SH-SY5Y (cell line): Measurements from ENCODE around the gene BRSK2.

ENCODE experiments used
- GATA2 ChIP-seq: IDR thresholded peaks from 2 replicates; pipeline ENCODE4 v1.6.1; 2011; ENCODE audit warnings: mild to moderate bottlenecking, low read depth, low read length
- GATA3 ChIP-seq: IDR thresholded peaks from 2 replicates; pipeline ENCODE4 v1.6.1; 2011; ENCODE audit warnings: low read depth, mild to moderate bottlenecking, low read length, moderate library complexity

The BRSK2 gene

DNA sequence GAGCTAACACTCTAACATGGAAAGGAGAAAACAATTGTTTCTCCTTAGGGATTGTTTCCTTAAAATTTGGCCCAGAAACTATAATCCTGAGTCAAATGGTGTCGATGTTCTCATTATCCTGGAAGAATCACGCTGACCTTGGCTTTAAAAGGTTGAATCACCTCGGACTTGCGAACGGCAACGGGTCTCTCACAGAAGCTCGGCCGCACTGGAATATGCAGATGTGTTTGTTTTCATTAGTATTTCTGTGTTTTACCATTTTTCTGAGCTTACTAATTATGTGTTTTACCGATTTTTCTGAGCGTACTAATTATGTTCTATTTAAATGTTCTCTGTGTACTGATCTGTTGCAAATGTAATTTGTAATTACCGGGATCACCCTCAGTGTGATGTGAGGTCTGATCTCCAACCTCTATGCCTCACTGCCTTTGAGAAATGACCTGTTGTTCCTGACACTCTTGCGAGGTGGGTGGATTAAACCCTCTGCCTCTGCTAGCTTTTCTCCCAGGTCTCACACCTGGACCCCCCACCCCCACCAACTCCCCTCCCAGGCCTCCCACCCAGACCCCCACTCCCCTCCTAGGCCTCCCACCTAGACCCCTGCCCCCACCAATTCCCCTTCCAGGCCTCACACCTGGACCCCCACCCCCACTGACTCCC lies 38.3 kb upstream of the BRSK2 start:
- TF ChIP-seq GATA2 (no peak), GATA3 (no peak)

DNA sequence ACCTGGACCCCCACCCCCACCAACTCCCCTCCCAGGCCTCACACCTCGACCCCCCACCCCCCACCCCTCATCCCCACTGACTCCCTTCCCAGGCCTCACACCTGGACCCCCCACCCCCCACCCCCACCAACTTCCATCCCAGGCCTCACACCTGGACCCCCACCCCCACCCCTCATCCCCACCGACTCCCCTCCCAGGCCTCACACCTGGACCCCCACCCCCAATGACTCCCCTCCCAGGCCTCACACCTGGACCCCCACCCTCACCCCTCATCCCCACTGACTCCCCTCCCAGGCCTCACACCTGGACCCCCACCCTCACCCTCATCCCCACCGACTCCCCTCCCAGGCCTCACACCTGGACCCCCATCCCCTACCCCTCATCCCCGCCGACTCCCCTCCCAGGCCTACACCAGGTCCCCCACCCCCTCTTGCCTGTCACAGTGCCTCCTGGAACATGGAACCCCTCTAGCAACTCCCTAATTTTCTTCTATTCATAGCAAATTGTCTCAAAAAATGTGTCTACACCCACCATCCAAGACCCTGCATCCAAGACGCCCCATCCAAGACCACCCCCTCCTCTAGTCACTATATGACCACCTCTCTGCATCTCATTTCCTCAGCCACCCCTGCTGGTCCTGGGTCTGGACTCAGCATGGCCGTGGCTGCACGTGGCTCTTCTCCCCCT lies 36.9 kb upstream of the BRSK2 start:
- TF ChIP-seq GATA2 (no peak), GATA3 (no peak)

- TF ChIP-seq GATA2 (no peak), GATA3 (no peak)
Observed at GRCh38 chr11:1353383-1354124, 36.2 kb upstream of the BRSK2 start.

- no peak for TF ChIP-seq GATA2
- no peak for TF ChIP-seq GATA3
Observed at GRCh38 chr11:1354125-1354938, 35.4 kb upstream of the BRSK2 start.

DNA sequence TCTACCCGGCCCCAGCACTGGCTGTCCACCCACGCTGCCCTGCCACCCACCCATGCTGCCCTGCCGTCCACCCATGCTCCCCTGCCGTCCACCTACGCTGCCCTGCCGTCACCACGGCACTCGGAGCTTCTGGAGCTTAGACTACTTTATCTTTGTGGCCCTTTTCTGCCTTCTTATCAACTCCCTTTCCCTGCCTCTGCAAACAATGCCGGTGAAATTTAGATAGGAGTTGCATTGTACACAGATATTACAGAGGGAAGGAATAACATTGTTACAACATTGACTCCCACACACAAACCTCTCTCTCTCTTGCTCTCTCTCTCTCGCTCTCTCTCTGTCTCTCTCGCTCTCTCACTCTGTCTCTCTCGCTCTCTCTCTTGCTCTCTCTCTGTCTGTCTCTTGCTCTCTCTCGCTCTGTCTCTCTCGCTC lies 33.7 kb upstream of the BRSK2 start:
- TF ChIP-seq GATA3 (no peak), GATA2 (no peak)

DNA sequence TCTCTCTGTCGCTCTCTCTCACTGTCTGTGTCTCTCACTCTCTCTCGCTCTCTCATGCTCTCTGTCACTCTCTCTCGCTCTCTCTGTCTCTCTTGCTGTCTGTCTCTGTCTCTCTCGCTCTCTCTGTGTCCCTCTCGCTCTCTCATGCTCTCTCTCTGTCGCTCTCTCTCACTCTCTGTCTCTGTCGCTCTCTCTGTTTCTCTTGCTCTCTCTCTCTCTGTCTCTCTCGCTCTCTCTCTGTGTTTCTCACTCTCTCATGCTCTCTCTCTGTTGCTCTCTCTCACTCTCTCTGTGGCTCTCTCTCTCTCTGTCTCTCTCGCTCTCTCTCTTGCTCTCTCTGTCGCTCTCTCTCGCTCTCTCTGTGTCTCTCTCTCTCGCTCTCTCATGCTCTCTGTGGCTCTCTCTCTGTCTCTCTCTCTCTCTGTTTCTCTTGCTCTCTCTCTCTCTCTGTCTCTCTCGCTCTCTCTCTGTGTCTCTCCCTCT lies 33.2 kb upstream of the BRSK2 start:
- TF ChIP-seq GATA3 (no peak), GATA2 (no peak)

- no peak for TF ChIP-seq GATA2
- TF ChIP-seq GATA3, result no peak
Observed at GRCh38 chr11:1358286-1358685, 31.4 kb upstream of the BRSK2 start.

DNA sequence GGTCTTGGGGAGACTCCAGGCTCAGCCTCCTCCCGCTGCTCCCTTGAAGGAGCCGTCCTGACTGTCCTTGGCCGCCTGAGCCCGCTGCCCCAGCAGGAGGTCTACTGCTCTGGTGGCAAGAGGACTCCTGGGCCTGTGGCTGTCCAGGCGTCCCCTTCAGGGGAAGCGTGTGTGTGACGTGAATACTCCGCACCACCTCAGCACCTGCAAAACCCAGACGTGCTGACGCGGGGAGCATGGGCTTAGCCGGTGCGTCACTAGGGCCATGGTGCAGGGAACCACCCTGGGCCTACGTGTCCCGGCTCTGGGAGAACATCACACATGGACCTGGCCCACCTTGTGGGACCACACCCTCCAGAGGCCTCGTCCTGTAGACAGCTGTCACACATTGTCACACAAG lies 30.2 kb upstream of the BRSK2 start:
- no peak for TF ChIP-seq GATA2
- no peak for TF ChIP-seq GATA3

- no peak for TF ChIP-seq GATA3
- no peak for TF ChIP-seq GATA2
Observed at GRCh38 chr11:1360181-1360834, 29.4 kb upstream of the BRSK2 start.

DNA sequence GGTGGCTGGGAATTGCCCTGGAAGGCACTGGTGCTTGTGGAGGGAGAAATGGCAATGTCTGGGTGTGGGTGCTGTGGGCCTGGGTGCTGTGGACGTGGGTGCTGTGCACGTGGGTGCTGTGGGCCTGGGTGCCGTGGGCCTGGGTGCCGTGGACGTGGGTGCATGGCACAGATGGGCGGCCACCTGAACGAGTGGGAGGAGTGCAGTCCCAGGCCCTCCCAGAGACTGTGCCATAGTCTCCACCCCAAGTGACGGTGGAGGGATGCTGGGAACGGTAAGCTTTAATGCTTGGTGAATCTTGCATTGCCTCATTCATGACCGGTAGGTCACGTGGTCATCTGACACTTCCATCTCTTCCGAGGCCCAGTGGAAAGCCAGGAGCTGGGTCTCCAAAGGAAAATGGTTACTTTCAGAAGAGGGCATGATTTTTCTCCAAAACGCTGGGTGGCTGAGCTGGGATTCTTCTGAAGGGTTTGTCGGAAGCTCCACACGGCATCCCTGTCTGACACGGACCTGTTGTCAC lies 28.8 kb upstream of the BRSK2 start:
- TF ChIP-seq GATA2 (no peak), GATA3 (no peak)

DNA sequence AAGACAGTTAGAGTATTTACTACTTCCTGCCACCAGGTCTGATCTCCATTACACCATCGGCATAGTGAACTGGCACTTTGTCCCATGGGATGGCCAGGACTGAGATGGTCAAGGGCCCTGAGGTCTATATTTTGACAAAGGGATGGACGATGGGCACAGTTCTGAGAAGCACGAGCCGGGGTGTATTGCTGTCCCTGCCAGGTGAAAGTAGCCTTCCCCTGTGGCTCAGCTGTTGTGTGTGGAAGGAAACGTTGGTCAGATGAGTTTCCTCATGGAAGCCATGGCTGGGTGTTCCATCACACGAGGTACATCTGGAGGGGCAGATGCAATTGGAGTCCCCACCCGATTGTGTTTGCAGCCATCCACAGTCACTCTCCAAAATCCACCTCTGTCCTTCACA lies 27.9 kb upstream of the BRSK2 start:
- TF ChIP-seq GATA2 (no peak), GATA3 (no peak)

DNA sequence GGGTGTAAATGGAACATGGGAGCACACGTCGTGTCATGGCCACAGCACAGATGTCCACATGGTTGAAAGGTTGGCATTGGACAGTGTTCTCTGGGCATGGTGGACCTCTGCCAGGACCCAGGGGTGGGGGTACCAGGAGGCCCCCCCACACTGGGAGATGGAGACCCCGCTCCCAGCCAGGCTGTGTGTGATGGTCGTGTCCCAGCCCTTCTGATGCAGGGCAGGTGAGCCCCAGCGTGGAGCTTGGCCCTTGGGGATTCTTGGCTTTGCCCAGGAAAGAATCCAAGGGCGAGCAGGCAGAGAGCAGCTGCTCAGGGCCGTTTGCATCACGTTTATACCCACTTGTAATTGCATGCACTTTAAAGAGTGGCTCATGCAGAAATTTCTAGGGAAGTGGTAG lies 22.0 kb upstream of the BRSK2 start:
- TF ChIP-seq GATA3, result no peak

GRCh38 chr11:1368216-1368615 lies 21.5 kb upstream of the BRSK2 start:
- no peak for TF ChIP-seq GATA2
- TF ChIP-seq GATA3, result no peak
